Esophagus muscularis mucosa (tissue), 4 donors: ENCODE results near the gene PHACTR1. TPM values are rescaled to one million over a fixed set of nuclear protein-coding genes. Genes with fewer than 3 reads are reported as not detected.

ENCODE experiments used
- DNase-seq: peaks from one replicate; pipeline ENCODE4 v3.0.0-alpha.2; 2017; ENCODE audit errors: extremely low spot score
- H3K27ac ChIP-seq, 4 donors: fragments of 200-600 bp; sonication (generic); replicated peaks in 1 of 4; 1 replicate in 3 of 4; 2 replicates in 1 of 4; pipeline ENCODE4 v1.5.1; 2016 to 2019; ENCODE audit warnings: mild to moderate bottlenecking in 1 of 4
- H3K27me3 ChIP-seq, 4 donors: fragments of 200-600 bp; sonication (generic); one replicate each; pipeline versions ENCODE4 v1.5.1 to v1.6.0; 2016 to 2019
- H3K36me3 ChIP-seq, 4 donors: fragments of 200-600 bp; sonication (generic); one replicate each; pipeline ENCODE4 v1.5.1; 2016 to 2019
- H3K4me1 ChIP-seq, 4 donors: fragments of 200-600 bp; sonication (generic); one replicate each; pipeline ENCODE4 v1.5.1; 2016 to 2019
- H3K4me3 ChIP-seq, 4 donors: fragments of 200-600 bp; sonication (generic); 1 replicate in 2 of 4; 2 replicates in 2 of 4; pipeline ENCODE4 v1.5.1; 2016 to 2019; ENCODE audit warnings: mild to moderate bottlenecking in 4 of 4, moderate library complexity in 1 of 4
- H3K9me3 ChIP-seq, 4 donors: fragments of 200-600 bp; sonication (generic); 1 replicate in 3 of 4; 2 replicates in 1 of 4; pipeline ENCODE4 v1.5.1; 2016 to 2019
- EP300 ChIP-seq: sonication (generic); formaldehyde crosslinking; IDR thresholded peaks from one replicate; pipeline ENCODE4 v1.6.1; 2017; ENCODE audit warnings: antibody characterized with exemption
- POLR2A ChIP-seq: fragments of 450-650 bp; IDR thresholded peaks from one replicate; pipeline ENCODE4 v1.6.1; 2017; ENCODE audit warnings: antibody characterized with exemption, moderate library complexity, mild to moderate bottlenecking, low read depth
- POLR2AphosphoS5 ChIP-seq, 2 donors: sonication (generic); formaldehyde crosslinking; IDR thresholded peaks; one replicate each; pipeline ENCODE4 v1.6.1; 2017; ENCODE audit warnings: antibody characterized with exemption in 2 of 2
- WGBS: methylation state at CpG from one replicate; pipeline ENCODE4 v1.1.5; 2018; 5-methylcytosine and 5-hydroxymethylcytosine counted together
- intact Hi-C: fragments of 100-400 bp; cut with DNase I; formaldehyde crosslinking; loops from one replicate; pipeline ENCODE4 v1.15.1; 2023
- total RNA-seq, 4 donors: library from RNA; depleted of rRNA; stranded (reverse); fragments of >200 nt; gene quantifications; one replicate each; pipeline versions ENCODE4 v1.1.0 to v1.2.1, GENCODE V29; 2016
- TF ChIP-seq, protein P1 (sequence below), 3 experiments: fragments of 200-600 bp in 2 of 3; fragments of 450-650 bp in 1 of 3; sonication (generic) in 2 of 3; IDR thresholded peaks; one replicate each; pipeline ENCODE4 v1.5.1; 2017 to 2019; ENCODE audit warnings: antibody characterized with exemption in 3 of 3, mild to moderate bottlenecking in 2 of 3, moderate library complexity in 1 of 3

PHACTR1 gene
- total RNA-seq, 4 donors from 2014 or later = 0.83 to 4.2 (median 3.1) TPM

GRCh38 chr6:13033145-13033544, 316.6 kb downstream of the PHACTR1 start:
- H3K27me3 ChIP-seq = no peaks in the 10 kb centered on the region
- H3K4me1 ChIP-seq = peaks cover 2 to 9% (median 5%) of the 10 kb centered on the region in 4 donors
- DNase-seq = no peak
- intact Hi-C loops = no loop called here
- H3K36me3 ChIP-seq = no peaks in the 10 kb centered on the region
- H3K9me3 ChIP-seq = no peaks in the 10 kb centered on the region
- no peak overlapping the region for H3K27ac ChIP-seq
- H3K4me3 ChIP-seq = no peak overlapping the region
- TF ChIP-seq POLR2AphosphoS5 (IDR thresholded peaks at IDR 0.05) (no peak), POLR2A (no peak), EP300 (no peak)
- TF ChIP-seq, protein P1, sequence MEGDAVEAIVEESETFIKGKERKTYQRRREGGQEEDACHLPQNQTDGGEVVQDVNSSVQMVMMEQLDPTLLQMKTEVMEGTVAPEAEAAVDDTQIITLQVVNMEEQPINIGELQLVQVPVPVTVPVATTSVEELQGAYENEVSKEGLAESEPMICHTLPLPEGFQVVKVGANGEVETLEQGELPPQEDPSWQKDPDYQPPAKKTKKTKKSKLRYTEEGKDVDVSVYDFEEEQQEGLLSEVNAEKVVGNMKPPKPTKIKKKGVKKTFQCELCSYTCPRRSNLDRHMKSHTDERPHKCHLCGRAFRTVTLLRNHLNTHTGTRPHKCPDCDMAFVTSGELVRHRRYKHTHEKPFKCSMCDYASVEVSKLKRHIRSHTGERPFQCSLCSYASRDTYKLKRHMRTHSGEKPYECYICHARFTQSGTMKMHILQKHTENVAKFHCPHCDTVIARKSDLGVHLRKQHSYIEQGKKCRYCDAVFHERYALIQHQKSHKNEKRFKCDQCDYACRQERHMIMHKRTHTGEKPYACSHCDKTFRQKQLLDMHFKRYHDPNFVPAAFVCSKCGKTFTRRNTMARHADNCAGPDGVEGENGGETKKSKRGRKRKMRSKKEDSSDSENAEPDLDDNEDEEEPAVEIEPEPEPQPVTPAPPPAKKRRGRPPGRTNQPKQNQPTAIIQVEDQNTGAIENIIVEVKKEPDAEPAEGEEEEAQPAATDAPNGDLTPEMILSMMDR (IDR thresholded peaks at IDR 0.05) = no peak
- WGBS = 100% methylated on average over 1 of the region's 1 CpG

GRCh38 chr6:13034316-13034715, 317.7 kb downstream of the PHACTR1 start:
- intact Hi-C loops = no loop called here
- TF ChIP-seq, protein P1 (IDR thresholded peaks at IDR 0.05) = no peak
- TF ChIP-seq POLR2A = no peak
- TF ChIP-seq POLR2AphosphoS5 (IDR thresholded peaks at IDR 0.05) = no peak
- no peak for TF ChIP-seq EP300
- WGBS = 32% methylated on average over 1 of the region's 1 CpG

DNA sequence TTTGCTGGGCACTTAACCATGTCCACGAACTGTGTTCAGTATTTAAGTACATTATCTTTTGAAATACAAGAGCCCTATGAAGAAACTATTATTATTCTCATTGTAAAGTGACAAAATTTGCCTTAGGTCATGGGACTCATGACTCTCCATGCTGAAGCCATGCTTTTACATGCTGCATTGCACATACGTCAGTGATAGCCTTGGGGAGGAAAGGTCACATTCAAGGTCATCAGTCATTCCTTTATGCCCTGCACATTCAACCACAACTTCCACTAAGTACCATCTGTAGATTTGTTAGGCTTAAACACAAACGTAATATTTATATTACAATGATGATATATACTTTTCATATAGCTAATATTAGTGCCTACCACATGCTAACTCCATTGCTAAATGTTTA, 319.0 kb downstream of the PHACTR1 start:
- Histone ChIP-seq H3K4me3 (no peak overlapping the region), H3K27me3 (no peaks in the 10 kb centered on the region), H3K27ac (no peak overlapping the region), H3K9me3 (no peaks in the 10 kb centered on the region), H3K36me3 (no peaks in the 10 kb centered on the region), H3K4me1 (peaks cover 9 to 21% (median 16%) of the 10 kb centered on the region in 4 donors)
- TF ChIP-seq, protein P1 (IDR thresholded peaks at IDR 0.05) = no peak
- no peak for TF ChIP-seq POLR2AphosphoS5 (IDR thresholded peaks at IDR 0.05)
- no peak for TF ChIP-seq POLR2A
- no peak for TF ChIP-seq EP300
- intact Hi-C loops = no loop called here
- no peak for DNase-seq
- 65% methylated on average over 3 of the region's 3 CpGs for WGBS

More at GRCh38 chr6:13034316-13034715, 317.7 kb downstream of the PHACTR1 start:
- no peak overlapping the region for H3K27ac ChIP-seq
- no peaks in the 10 kb centered on the region for H3K36me3 ChIP-seq
- H3K4me3 ChIP-seq = no peak overlapping the region
- H3K4me1 ChIP-seq = peaks cover 9 to 20% (median 15%) of the 10 kb centered on the region in 4 donors
- H3K9me3 ChIP-seq = no peaks in the 10 kb centered on the region
- H3K27me3 ChIP-seq = no peaks in the 10 kb centered on the region
- no peak for DNase-seq

GRCh38 chr6:13038315-13038714, 321.7 kb downstream of the PHACTR1 start:
- no peaks in the 10 kb centered on the region for H3K9me3 ChIP-seq
- H3K4me1 ChIP-seq = peaks cover 9 to 21% (median 16%) of the 10 kb centered on the region in 4 donors
- no peak for DNase-seq
- H3K36me3 ChIP-seq = no peaks in the 10 kb centered on the region
- intact Hi-C loops = no loop called here
- no peak overlapping the region for H3K27ac ChIP-seq
- H3K27me3 ChIP-seq = no peaks in the 10 kb centered on the region
- TF ChIP-seq, protein P1 (IDR thresholded peaks at IDR 0.05) = no peak
- TF ChIP-seq POLR2AphosphoS5 (IDR thresholded peaks at IDR 0.05) = no peak
- TF ChIP-seq POLR2A = no peak
- TF ChIP-seq EP300 = no peak
- H3K4me3 ChIP-seq = no peak overlapping the region

GRCh38 chr6:13038741-13039190, 322.2 kb downstream of the PHACTR1 start:
- WGBS = 73% methylated on average over 2 of the region's 2 CpGs
- TF ChIP-seq, protein P1 (IDR thresholded peaks at IDR 0.05) = no peak
- TF ChIP-seq POLR2AphosphoS5 (IDR thresholded peaks at IDR 0.05) = no peak
- no peak for TF ChIP-seq POLR2A
- no peak for TF ChIP-seq EP300
- DNase-seq = no peak
- H3K36me3 ChIP-seq = no peaks in the 10 kb centered on the region
- H3K4me1 ChIP-seq = peaks cover 9 to 21% (median 16%) of the 10 kb centered on the region in 4 donors
- H3K4me3 ChIP-seq = no peak overlapping the region
- intact Hi-C loops = no loop called here
- H3K27ac ChIP-seq = no peak overlapping the region
- H3K9me3 ChIP-seq = no peaks in the 10 kb centered on the region
- no peaks in the 10 kb centered on the region for H3K27me3 ChIP-seq
